IMR-90 (cell line): ENCODE results near the gene INPPL1. TPM values are rescaled to one million over a fixed set of nuclear protein-coding genes. Genes with fewer than 3 reads are reported as not detected.

Experiments used
- ATAC-seq: fragments of 200-7000 bp; cut with Tn5 transposase; 2 replicates; pipeline ENCODE4 v1.9.1; 2020; ENCODE audit warnings: low read depth, mild to moderate bottlenecking, moderate library complexity
- BruUV-seq: library from RNA; stranded (reverse); fragments of 400-500 nt; replicated peaks from 2 replicates; lab custom pipeline; 2021; lab: Mats Ljungman, UMichigan
- CTCF ChIA-PET: fragments of 300-600 bp; formaldehyde crosslinking; extraction: SDS; loops from one replicate; lab custom pipeline; 2021; ENCODE audit warnings: antibody characterized with exemption; lab: Yijun Ruan, JAX
- POLR2A ChIA-PET: fragments of 300-600 bp; sonication (Branson Sonifier 250); formaldehyde crosslinking; loops from one replicate; lab custom pipeline; 2022; ENCODE audit warnings: antibody characterized with exemption; ENCODE audit not compliant: unreplicated experiment; lab: Charles Lee
- DNase-seq: peaks from one replicate; pipeline ENCODE4 v3.0.0; 2013
- H2AFZ ChIP-seq: replicated peaks from 2 replicates; pipeline ENCODE3; 2013; ENCODE audit warnings: low read length, mild to moderate bottlenecking; ENCODE audit not compliant: poor library complexity
- H2AK5ac ChIP-seq: 2 replicates; pipeline ENCODE4 v1.6.1; 2013; ENCODE audit warnings: low read depth, low read length, inconsistent platforms
- H2AK9ac ChIP-seq: replicated peaks from 2 replicates; pipeline ENCODE3; 2013; ENCODE audit warnings: mild to moderate bottlenecking, low read depth, low read length, moderate library complexity; ENCODE audit not compliant: poor library complexity
- H2BK120ac ChIP-seq: 2 replicates; pipeline ENCODE4 v1.6.1; 2013; ENCODE audit warnings: low read depth, low read length, inconsistent platforms
- H2BK15ac ChIP-seq: 3 replicates; pipeline ENCODE4 v1.6.1; 2013; ENCODE audit warnings: low read depth, low read length, inconsistent platforms
- H2BK20ac ChIP-seq: 2 replicates; pipeline ENCODE4 v1.6.1; 2013; ENCODE audit warnings: low read depth, mild to moderate bottlenecking, inconsistent platforms, low read length, moderate library complexity
- H2BK5ac ChIP-seq: 2 replicates; pipeline ENCODE4 v1.6.1; 2013; ENCODE audit warnings: mild to moderate bottlenecking, low read depth, low read length, inconsistent platforms; ENCODE audit not compliant: poor library complexity, severe bottlenecking
- H3K14ac ChIP-seq: replicated peaks from 2 replicates; pipeline ENCODE4 v1.6.1; 2013; ENCODE audit warnings: low read depth, low read length, inconsistent platforms
- H3K18ac ChIP-seq: 2 replicates; pipeline ENCODE4 v1.6.1; 2013; ENCODE audit warnings: low read depth, low read length, control low read depth
- H3K23ac ChIP-seq: 2 replicates; pipeline ENCODE4 v1.6.1; 2013; ENCODE audit warnings: low read depth, low read length, inconsistent platforms
- H3K27ac ChIP-seq: 2 replicates; pipeline ENCODE4 v1.5.1; 2013; ENCODE audit warnings: mild to moderate bottlenecking, control low read depth, low read length; ENCODE audit not compliant: insufficient read depth
- H3K27me3 ChIP-seq: 2 replicates; pipeline ENCODE4 v1.6.1; 2013; ENCODE audit warnings: low read length; ENCODE audit not compliant: control insufficient read depth, insufficient read depth
- H3K36me3 ChIP-seq: 2 replicates; pipeline ENCODE4 v1.6.1; 2013; ENCODE audit warnings: low read length, mixed read lengths; ENCODE audit not compliant: control insufficient read depth, insufficient read depth
- H3K4ac ChIP-seq: 2 replicates; pipeline ENCODE4 v1.6.1; 2013; ENCODE audit warnings: low read depth, low read length, inconsistent platforms
- H3K4me1 ChIP-seq: 2 replicates; pipeline ENCODE4 v1.6.1; 2013; ENCODE audit warnings: low read length, mixed read lengths; ENCODE audit not compliant: control insufficient read depth, insufficient read depth
- H3K4me2 ChIP-seq: 2 replicates; pipeline ENCODE4 v1.6.1; 2013; ENCODE audit warnings: low read depth, mild to moderate bottlenecking, control low read depth, low read length, moderate library complexity
- H3K4me3 ChIP-seq: 2 replicates; pipeline ENCODE4 v1.5.1; 2013; ENCODE audit warnings: low read depth, mild to moderate bottlenecking, control low read depth, low read length, moderate library complexity; ENCODE audit not compliant: insufficient read depth
- H3K56ac ChIP-seq: 2 replicates; pipeline ENCODE4 v1.6.1; 2013; ENCODE audit warnings: low read length, inconsistent platforms; ENCODE audit not compliant: insufficient read depth; ENCODE audit errors: extremely low read depth
- H3K79me1 ChIP-seq, 2 experiments: 2 replicates each; pipeline ENCODE4 v1.6.1; 2013; ENCODE audit warnings: low read length in 2 of 2, inconsistent platforms in 1 of 2, low read depth in 1 of 2
- H3K9ac ChIP-seq: 2 replicates; pipeline ENCODE4 v1.6.1; 2013; ENCODE audit warnings: low read depth, low read length, control low read depth
- H3K9me1 ChIP-seq: 2 replicates; pipeline ENCODE4 v1.6.1; 2013; ENCODE audit warnings: low read length, inconsistent platforms; ENCODE audit not compliant: insufficient read depth
- H3K9me3 ChIP-seq: 2 replicates; pipeline ENCODE4 v1.6.1; 2013; ENCODE audit warnings: low read length; ENCODE audit not compliant: control insufficient read depth, insufficient read depth
- H4K20me1 ChIP-seq: 2 replicates; pipeline ENCODE4 v1.6.1; 2013; ENCODE audit warnings: low read length, inconsistent platforms; ENCODE audit not compliant: insufficient read depth
- H4K5ac ChIP-seq: 2 replicates; pipeline ENCODE4 v1.6.1; 2013; ENCODE audit warnings: mild to moderate bottlenecking, low read depth, low read length, control low read depth
- H4K8ac ChIP-seq, 2 experiments: 2 replicates each; pipeline ENCODE4 v1.6.1; 2013; ENCODE audit warnings: low read depth in 2 of 2, low read length in 2 of 2, control low read depth in 1 of 2, inconsistent platforms in 1 of 2
- H4K91ac ChIP-seq: 2 replicates; pipeline ENCODE4 v1.6.1; 2013; ENCODE audit warnings: low read depth, low read length, inconsistent platforms; ENCODE audit not compliant: insufficient read depth
- FOS ChIP-seq: fragments of 150-350 bp; IDR thresholded peaks from 2 replicates; pipeline ENCODE4 v1.6.1; 2016; ENCODE audit warnings: low read depth, low read length
- MAFK ChIP-seq: IDR thresholded peaks from 2 replicates; pipeline ENCODE4 v1.6.1; 2012; ENCODE audit warnings: low read depth, low read length, improper control_type of control experiment
- NFE2L2 ChIP-seq: fragments of 150-350 bp; IDR thresholded peaks from 2 replicates; pipeline ENCODE4 v1.6.1; 2016; ENCODE audit warnings: low read depth, mild to moderate bottlenecking, low read length
- RAD21 ChIP-seq: IDR thresholded peaks from 2 replicates; pipeline ENCODE4 v1.6.1; 2012; ENCODE audit warnings: low read length, improper control_type of control experiment
- RFX5 ChIP-seq: IDR thresholded peaks from 2 replicates; pipeline ENCODE4 v1.8.0; 2012; ENCODE audit warnings: low read depth, mild to moderate bottlenecking, low read length, moderate library complexity
- SMC3 ChIP-seq: fragments of 150-350 bp; IDR thresholded peaks from 2 replicates; pipeline ENCODE4 v1.6.1; 2016; ENCODE audit warnings: low read depth, mild to moderate bottlenecking, antibody characterized with exemption, low read length, moderate library complexity
- WGBS, 2 experiments: methylation state at CpG; one replicate each; pipeline versions ENCODE4 v1.1.5 to v1.1.7; 2013; ENCODE audit warnings: missing lambda C conversion rate in 2 of 2; ENCODE audit not compliant: insufficient read length in 1 of 2; ENCODE audit errors: extremely low coverage in 2 of 2; 5-methylcytosine and 5-hydroxymethylcytosine counted together
- dilution Hi-C: fragments of 300-500 bp; cut with HindIII; formaldehyde crosslinking; loops from one replicate; pipeline ENCODE4 v1.14.3; 2018; ENCODE audit warnings: low sequenced_read_pairs; ENCODE audit not compliant: unreplicated experiment
- in situ Hi-C: fragments of 300-500 bp; cut with MboI; formaldehyde crosslinking; loops from 3 replicates; pipeline ENCODE4 v1.14.3; 2019; ENCODE audit warnings: low sequenced_read_pairs, inconsistent platforms, mixed read lengths
- intact Hi-C: fragments of 100-400 bp; cut with micrococcal nuclease; formaldehyde crosslinking; loops from 2 replicates; pipeline ENCODE4 v1.10.0; 2022
- polyA plus RNA-seq, 3 experiments: library from polyadenylated mRNA; depleted of rRNA; stranded (reverse); fragments of >200 nt; gene quantifications; 2 replicates each; pipeline ENCODE4 v1.2.3, GENCODE V29; 2012; ENCODE audit warnings: low replicate concordance in 1 of 3
- total RNA-seq: library from RNA; depleted of rRNA; stranded (reverse); fragments of >200 nt; gene quantifications from 2 replicates; pipeline ENCODE4 v1.2.3, GENCODE V29; 2012
- TF ChIP-seq, protein P1 (sequence below): fragments of 150-350 bp; IDR thresholded peaks from 2 replicates; pipeline ENCODE4 v1.6.1; 2016; ENCODE audit warnings: low read depth, mild to moderate bottlenecking, low read length, moderate library complexity, borderline replicate concordance

Gene INPPL1
- total and polyA plus RNA-seq, 2 of the 4 experiments (the other 2 are of a cell fraction): 27.4 to 105 TPM

DNA sequence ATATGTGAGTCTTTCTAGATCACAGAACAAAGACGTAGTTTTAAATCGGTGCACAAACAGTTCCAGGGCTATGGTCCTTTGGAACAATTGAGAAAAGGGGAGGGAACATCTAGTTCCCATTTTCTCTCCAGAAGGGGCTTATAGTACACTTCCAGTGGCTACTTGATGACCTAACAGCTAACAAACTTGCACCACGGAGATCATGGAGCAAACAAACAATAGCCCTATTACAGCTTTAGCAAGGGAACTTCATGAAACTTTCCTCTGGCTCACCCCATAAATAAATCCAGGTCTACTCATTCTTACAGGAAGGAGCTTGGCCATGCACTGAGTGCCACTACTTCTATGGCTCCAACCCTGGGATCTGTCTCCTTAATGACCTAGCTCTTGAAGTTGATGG is 16.3 kb upstream of the INPPL1 start:
- Histone ChIP-seq H2AK5ac (no peak overlapping the region), H2AK9ac (no peak overlapping the region), H2BK15ac (no peak overlapping the region), H2BK20ac (no peak overlapping the region), H3K4ac (no peak overlapping the region), H3K4me2 (no peak overlapping the region), H4K20me1 (no peaks in the 10 kb centered on the region), H3K9ac (no peak overlapping the region), H3K14ac (no peak overlapping the region), H3K27me3 (peaks cover 14% of the 10 kb centered on the region; the same call in 1 of the 2 replicates), H4K8ac (no peak overlapping the region), H3K23ac (no peak overlapping the region), H2BK5ac (no peak overlapping the region), H3K4me1 (no peaks in the 10 kb centered on the region), H3K9me3 (peaks cover 3% of the 10 kb centered on the region; the same call in 1 of the 2 replicates), H4K5ac (no peak overlapping the region), H3K4me3 (no peak overlapping the region), H3K79me1 (no peaks in the 10 kb centered on the region), H3K18ac (no peak overlapping the region), H4K91ac (no peak overlapping the region), H2AFZ (no peak overlapping the region), H2BK120ac (no peak overlapping the region), H3K27ac (no peak overlapping the region), H3K56ac (no peak overlapping the region), H3K36me3 (no peaks in the 10 kb centered on the region), H3K9me1 (no peaks in the 10 kb centered on the region)
- no TSS peak for BruUV-seq
- POLR2A ChIA-PET: no interaction called here
- in situ Hi-C loops (no loop called here), intact Hi-C loops (no loop called here), dilution Hi-C loops (no loop called here)
- WGBS, 2 experiments: 100% methylated on average over 1 of the region's 3 CpGs; no CpG with 5 or more reads in 1 of the 2 experiments
- DNase-seq: no peak
- TF ChIP-seq MAFK: no peak
- TF ChIP-seq FOS: no peak
- no peak for TF ChIP-seq RAD21
- TF ChIP-seq NFE2L2: no peak
- no peak for TF ChIP-seq SMC3
- TF ChIP-seq, protein P1, sequence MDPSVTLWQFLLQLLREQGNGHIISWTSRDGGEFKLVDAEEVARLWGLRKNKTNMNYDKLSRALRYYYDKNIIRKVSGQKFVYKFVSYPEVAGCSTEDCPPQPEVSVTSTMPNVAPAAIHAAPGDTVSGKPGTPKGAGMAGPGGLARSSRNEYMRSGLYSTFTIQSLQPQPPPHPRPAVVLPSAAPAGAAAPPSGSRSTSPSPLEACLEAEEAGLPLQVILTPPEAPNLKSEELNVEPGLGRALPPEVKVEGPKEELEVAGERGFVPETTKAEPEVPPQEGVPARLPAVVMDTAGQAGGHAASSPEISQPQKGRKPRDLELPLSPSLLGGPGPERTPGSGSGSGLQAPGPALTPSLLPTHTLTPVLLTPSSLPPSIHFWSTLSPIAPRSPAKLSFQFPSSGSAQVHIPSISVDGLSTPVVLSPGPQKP: no peak
- TF ChIP-seq RFX5: no peak
- no peak for ATAC-seq
- CTCF ChIA-PET: interaction anchor here (1.5 kb wide), 1 partner anchor 24 kb away, joined by 4 read pairs; no protein-coding TSS in a partner anchor
